ENCODE measurements around the gene DEK.

The DEK gene

DNA sequence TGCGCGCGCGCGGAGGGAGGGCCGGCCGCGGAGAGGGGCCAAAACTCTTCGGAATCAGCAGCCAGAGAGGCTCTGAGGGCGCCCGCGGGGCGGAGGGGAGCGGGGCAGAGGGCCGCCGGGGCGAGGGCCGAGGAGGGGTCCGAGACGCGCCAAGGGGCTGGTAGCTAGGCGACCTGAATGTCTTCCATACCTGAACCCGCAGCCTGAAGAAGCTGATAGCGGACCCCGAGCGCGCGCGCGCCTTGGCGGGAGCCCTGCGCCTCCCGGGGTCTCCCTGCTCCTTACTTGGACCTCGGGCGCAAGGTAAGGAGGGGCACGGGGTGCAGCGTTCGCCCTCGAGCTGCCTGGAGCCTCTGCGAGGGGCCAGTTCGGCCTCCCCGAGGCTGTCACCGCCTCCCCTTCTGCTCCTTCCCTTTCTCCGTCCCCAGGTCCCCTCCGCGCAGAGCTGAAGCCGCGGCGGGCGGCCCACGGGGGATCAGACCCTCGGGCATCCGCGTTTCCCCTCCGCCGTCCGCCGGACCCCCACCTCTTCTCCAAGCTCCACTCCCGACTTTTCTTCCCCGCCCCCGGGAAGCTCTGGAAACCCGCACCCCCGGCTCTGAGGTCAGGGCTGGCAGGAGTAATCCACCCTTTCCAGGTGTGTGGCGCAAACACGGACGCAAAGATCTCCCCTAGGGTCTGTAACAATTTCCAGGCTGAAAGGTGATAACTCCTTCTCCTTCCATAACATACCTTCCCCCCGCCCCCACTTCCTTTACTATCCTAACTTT, 13.1 kb upstream of the DEK start:
- H3K4me3 Mint-ChIP-seq = peak overlapping the region; percentile 70

GRCh38 chr6:18276610-18277236, 12.4 kb upstream of the DEK start:
- Mint-ChIP-seq H3K27ac (no peak overlapping the region), H3K27me3 (peaks cover 56% of the 10 kb centered on the region), H3K4me1 (ENCODE audit: low read depth) (peaks cover 21% of the 10 kb centered on the region), H3K4me3 (peak overlapping the region; percentile 70), H3K36me3 (ENCODE audit: low read depth) (no peaks in the 10 kb centered on the region), H3K9me3 (no peaks in the 10 kb centered on the region)
- intact Hi-C loops (cut with micrococcal nuclease) = no loop called here

More for the DNA sequence above, 13.1 kb upstream of the DEK start:
- Mint-ChIP-seq H3K27ac (no peak overlapping the region), H3K36me3 (ENCODE audit: low read depth) (no peaks in the 10 kb centered on the region), H3K4me1 (ENCODE audit: low read depth) (peaks cover 24% of the 10 kb centered on the region), H3K9me3 (no peaks in the 10 kb centered on the region), H3K27me3 (peaks cover 58% of the 10 kb centered on the region)
- intact Hi-C loops (cut with micrococcal nuclease) = no loop called here

DNA sequence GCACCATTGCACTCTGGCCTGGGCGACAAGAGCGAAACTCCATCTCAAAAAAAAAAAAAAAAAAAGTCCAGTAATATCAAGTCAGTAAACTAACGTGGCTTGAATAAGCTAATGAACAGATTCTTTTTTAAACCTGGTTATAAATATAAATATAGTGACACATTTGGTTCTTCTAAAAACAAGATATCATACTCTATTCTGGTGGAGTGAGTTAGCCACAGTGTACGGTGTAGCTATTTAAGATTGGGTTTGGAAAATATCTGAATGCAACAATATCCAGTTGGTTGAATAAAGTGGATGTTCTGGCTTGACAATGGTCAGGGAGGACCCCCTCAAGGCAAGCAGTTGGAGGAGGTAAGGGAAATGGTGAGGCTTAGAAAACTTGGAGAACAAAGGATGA, 5.9 kb upstream of the DEK start:
- H3K27me3 Mint-ChIP-seq = peaks cover 12% of the 10 kb centered on the region
- H3K4me3 Mint-ChIP-seq = no peak overlapping the region
- intact Hi-C loops (cut with micrococcal nuclease) = no loop called here
- no peaks in the 10 kb centered on the region for H3K36me3 Mint-ChIP-seq (ENCODE audit: low read depth)
- no peak overlapping the region for H3K27ac Mint-ChIP-seq
- H3K9me3 Mint-ChIP-seq = no peaks in the 10 kb centered on the region
- peaks cover 4% of the 10 kb centered on the region for H3K4me1 Mint-ChIP-seq (ENCODE audit: low read depth)

DNA sequence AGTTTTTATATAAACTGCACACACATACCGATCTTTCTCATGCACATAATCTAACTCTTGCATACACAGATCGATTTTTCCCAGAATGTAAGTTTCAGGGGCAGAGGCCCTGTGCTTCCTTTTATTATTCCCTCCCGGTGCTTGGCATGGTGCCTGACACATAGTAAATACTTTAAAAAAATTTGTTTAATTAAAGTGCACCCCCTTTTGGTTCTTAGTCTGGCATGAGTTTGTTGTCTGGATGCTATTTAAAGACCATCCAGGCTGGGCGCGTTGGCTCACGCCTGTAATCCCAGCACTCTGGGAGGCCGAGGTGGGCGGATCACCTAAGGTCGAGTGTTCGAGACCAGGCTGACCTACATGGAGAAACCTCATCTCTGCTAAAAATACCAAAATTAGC, 5.4 kb upstream of the DEK start:
- Mint-ChIP-seq H3K36me3 (ENCODE audit: low read depth) (no peaks in the 10 kb centered on the region), H3K4me3 (no peak overlapping the region), H3K9me3 (no peaks in the 10 kb centered on the region), H3K4me1 (ENCODE audit: low read depth) (peaks cover 9% of the 10 kb centered on the region), H3K27me3 (peaks cover 8% of the 10 kb centered on the region), H3K27ac (no peak overlapping the region)
- intact Hi-C loops (cut with micrococcal nuclease) = loop anchor here (10.0 kb wide), 1 partner anchor 115 kb away; the partner anchor contains the start of gene RNF144B

- no peaks in the 10 kb centered on the region for H3K36me3 Mint-ChIP-seq (ENCODE audit: low read depth)
- peaks cover 6% of the 10 kb centered on the region for H3K27me3 Mint-ChIP-seq
- no peak overlapping the region for H3K4me3 Mint-ChIP-seq
- intact Hi-C loops (cut with micrococcal nuclease) = loop anchor here (10.0 kb wide), 1 partner anchor 116 kb away; the partner anchor contains the start of gene RNF144B
- H3K4me1 Mint-ChIP-seq (ENCODE audit: low read depth) = peaks cover 9% of the 10 kb centered on the region
- no peak overlapping the region for H3K27ac Mint-ChIP-seq
- no peaks in the 10 kb centered on the region for H3K9me3 Mint-ChIP-seq
Measured at GRCh38 chr6:18269253-18269652, 4.9 kb upstream of the DEK start.

GRCh38 chr6:18268066-18268465, 3.7 kb upstream of the DEK start:
- no peak overlapping the region for H3K27ac Mint-ChIP-seq
- intact Hi-C loops (cut with micrococcal nuclease) = loop anchor here (10.0 kb wide), 1 partner anchor 117 kb away; the partner anchor contains the start of gene RNF144B

GRCh38 chr6:18266523-18266912, 2.2 kb upstream of the DEK start:
- Mint-ChIP-seq H3K36me3 (ENCODE audit: low read depth) (peaks cover 26% of the 10 kb centered on the region), H3K9me3 (no peaks in the 10 kb centered on the region), H3K27me3 (peaks cover 1% of the 10 kb centered on the region), H3K4me3 (no peak overlapping the region), H3K27ac (no peak overlapping the region), H3K4me1 (ENCODE audit: low read depth) (peaks cover 19% of the 10 kb centered on the region)
- intact Hi-C loops (cut with micrococcal nuclease) = loop anchor here (10.0 kb wide), 1 partner anchor 118 kb away; the partner anchor contains the start of gene RNF144B

More at GRCh38 chr6:18268066-18268465, 3.7 kb upstream of the DEK start:
- peaks cover 1% of the 10 kb centered on the region for H3K27me3 Mint-ChIP-seq
- H3K36me3 Mint-ChIP-seq (ENCODE audit: low read depth) = peaks cover 10% of the 10 kb centered on the region
- no peak overlapping the region for H3K4me3 Mint-ChIP-seq
- peaks cover 9% of the 10 kb centered on the region for H3K4me1 Mint-ChIP-seq (ENCODE audit: low read depth)
- no peaks in the 10 kb centered on the region for H3K9me3 Mint-ChIP-seq

DNA sequence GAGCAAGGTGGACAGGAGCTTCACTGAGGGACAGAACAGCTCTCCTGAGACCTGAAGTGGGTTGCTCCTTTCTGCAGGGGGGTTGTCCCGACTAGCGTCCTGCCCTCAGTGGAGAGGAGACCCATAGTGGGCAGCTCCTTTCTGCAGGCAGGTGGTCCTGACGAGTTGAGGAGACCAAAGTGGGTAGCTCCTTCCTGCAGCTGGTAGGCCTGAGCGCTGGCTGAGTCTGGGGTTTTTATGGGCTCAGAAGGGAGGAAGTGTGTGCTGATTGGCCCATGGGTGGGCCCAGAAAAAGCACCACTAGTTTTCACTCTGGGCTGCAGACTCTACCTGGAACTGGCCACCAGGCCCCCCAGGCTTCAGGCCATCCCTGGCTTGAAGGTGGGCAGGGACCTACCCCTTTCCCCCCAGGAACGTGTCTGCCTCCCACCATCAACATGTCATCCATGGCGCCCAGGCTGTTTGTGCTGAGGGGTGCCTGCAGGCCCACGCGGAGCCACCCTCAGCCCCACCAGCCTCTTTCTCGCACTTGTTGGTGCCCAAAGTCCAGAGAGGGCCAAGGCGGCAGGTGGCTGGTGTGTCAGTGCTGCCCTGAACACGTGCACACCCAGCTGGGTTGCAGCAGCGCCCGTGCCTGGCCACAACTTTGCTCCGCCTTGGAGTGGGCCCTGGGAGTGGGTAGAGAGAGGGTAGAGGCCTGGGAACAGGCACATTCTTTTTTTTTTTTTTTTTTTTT, 1.6 kb upstream of the DEK start:
- H3K9me3 Mint-ChIP-seq = no peaks in the 10 kb centered on the region
- intact Hi-C loops (cut with micrococcal nuclease) = loop anchor here (10.0 kb wide), 1 partner anchor 119 kb away; the partner anchor contains the start of gene RNF144B
- H3K4me3 Mint-ChIP-seq = peak overlapping the region; percentile 30
- peaks cover 25% of the 10 kb centered on the region for H3K4me1 Mint-ChIP-seq (ENCODE audit: low read depth)
- peak overlapping the region; percentile 96 for H3K27ac Mint-ChIP-seq
- peaks cover 1% of the 10 kb centered on the region for H3K27me3 Mint-ChIP-seq
- H3K36me3 Mint-ChIP-seq (ENCODE audit: low read depth) = peaks cover 31% of the 10 kb centered on the region

DNA sequence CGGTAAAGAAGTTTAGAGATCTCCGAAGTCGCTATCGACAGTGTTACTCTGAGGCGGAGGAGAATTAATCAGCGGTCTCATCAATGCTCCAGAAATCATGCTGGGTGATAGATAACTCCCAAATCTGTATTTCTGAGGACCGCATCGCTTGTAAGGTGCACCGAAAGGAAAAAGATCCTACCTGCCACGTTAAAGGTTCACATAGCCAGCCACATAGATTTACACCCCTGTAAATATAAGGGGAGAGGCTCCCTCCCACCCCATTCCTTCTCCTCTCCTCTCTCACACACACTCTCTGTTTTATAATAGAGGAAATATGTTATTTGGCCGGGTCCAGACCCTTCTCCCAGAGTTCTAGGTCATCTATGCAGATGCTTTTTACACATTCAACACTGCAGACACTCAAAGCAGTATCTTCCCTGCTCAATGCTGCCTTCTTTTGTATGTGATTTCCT, 620 bp upstream of the DEK start:
- peaks cover 35% of the 10 kb centered on the region for H3K4me1 Mint-ChIP-seq (ENCODE audit: low read depth)
- peak overlapping the region; percentile 98 for H3K4me3 Mint-ChIP-seq
- H3K9me3 Mint-ChIP-seq = no peaks in the 10 kb centered on the region
- H3K36me3 Mint-ChIP-seq (ENCODE audit: low read depth) = peaks cover 36% of the 10 kb centered on the region
- intact Hi-C loops (cut with micrococcal nuclease) = loop anchor here (5.0 to 10.0 kb wide), 4 partner anchors 57 to 237 kb away; partner anchors contain the start of genes KDM1B, RNF144B and TPMT
- H3K27ac Mint-ChIP-seq = peak overlapping the region; percentile 96
- no peaks in the 10 kb centered on the region for H3K27me3 Mint-ChIP-seq

- H3K4me1 Mint-ChIP-seq (ENCODE audit: low read depth) = peaks cover 42% of the 10 kb centered on the region
- intact Hi-C loops (cut with micrococcal nuclease) = loop anchor here (5.0 to 10.0 kb wide), 4 partner anchors 59 to 239 kb away; partner anchors contain the start of genes KDM1B, RNF144B and TPMT
- no peaks in the 10 kb centered on the region for H3K27me3 Mint-ChIP-seq
- peaks cover 40% of the 10 kb centered on the region for H3K36me3 Mint-ChIP-seq (ENCODE audit: low read depth)
- peak overlapping the region; percentile 98 for H3K4me3 Mint-ChIP-seq
- H3K9me3 Mint-ChIP-seq = no peaks in the 10 kb centered on the region
- peak overlapping the region; percentile 96 for H3K27ac Mint-ChIP-seq
Measured at GRCh38 chr6:18263418-18264218, 712 bp downstream of the DEK start.

DNA sequence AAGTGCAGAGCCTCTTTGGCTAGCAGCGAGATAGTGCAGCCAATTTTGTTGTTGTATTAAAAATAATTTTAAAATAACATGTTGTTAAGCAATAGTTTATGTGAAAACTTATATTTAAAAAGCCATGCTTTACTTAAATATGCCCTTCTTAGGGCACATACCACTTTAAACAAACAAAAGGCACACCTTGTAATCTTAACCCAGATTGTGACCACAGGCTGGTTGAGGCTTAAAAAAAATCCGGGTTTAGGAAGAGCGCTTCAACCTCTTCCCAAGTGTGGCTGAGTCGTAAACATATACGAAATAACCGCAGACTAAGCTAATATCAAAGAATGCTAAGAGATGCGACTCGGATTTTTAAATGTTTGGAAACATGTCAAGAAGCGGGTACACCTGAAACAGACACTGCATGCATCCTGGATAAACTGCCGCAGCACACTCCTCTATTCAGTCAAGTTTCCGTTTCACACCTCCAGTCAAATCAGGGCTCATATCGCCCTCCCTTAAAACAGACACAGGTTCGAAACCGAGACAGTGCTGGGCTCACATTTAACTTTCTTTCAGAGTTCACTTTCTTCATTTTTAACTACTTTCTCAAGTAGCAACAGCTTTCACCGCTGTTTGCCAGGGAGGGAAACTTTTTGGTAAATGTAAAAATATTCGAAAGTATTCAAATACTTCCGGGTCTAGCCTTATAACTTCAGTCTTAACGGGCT, 1.5 kb downstream of the DEK start:
- Mint-ChIP-seq H3K27ac (peak overlapping the region; percentile 96), H3K27me3 (no peaks in the 10 kb centered on the region)

DNA sequence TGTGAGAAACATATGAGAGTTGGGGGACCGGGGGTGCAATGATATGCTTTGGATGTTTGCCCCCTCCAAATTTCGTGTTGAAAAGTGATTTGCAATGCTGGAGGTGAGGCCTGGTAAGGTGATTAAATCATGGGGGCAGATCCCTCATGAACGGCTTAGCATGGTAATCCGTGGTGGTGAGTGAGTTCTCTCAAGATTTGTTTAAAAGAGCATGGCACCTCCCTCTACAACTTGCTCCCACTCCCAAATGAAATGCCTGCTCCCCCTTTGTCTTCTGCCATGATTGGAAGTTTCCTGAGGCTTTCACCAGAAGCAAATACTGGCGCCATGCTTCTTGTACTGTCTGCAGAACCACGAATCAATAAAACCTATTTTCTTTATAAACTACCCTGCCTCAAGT, 2.5 kb downstream of the DEK start:
- H3K4me3 Mint-ChIP-seq = peak overlapping the region; percentile 98
- no peaks in the 10 kb centered on the region for H3K9me3 Mint-ChIP-seq
- no peaks in the 10 kb centered on the region for H3K27me3 Mint-ChIP-seq
- intact Hi-C loops (cut with micrococcal nuclease) = loop anchor here (5.0 to 10.0 kb wide), 4 partner anchors 60 to 240 kb away; partner anchors contain the start of genes KDM1B, RNF144B and TPMT
- H3K4me1 Mint-ChIP-seq (ENCODE audit: low read depth) = peaks cover 42% of the 10 kb centered on the region
- peaks cover 54% of the 10 kb centered on the region for H3K36me3 Mint-ChIP-seq (ENCODE audit: low read depth)
- H3K27ac Mint-ChIP-seq = peak overlapping the region; percentile 96

More for the DNA sequence above, 1.5 kb downstream of the DEK start:
- H3K4me3 Mint-ChIP-seq = peak overlapping the region; percentile 98
- intact Hi-C loops (cut with micrococcal nuclease) = loop anchor here (5.0 to 10.0 kb wide), 4 partner anchors 59 to 239 kb away; partner anchors contain the start of genes KDM1B, RNF144B and TPMT
- H3K9me3 Mint-ChIP-seq = no peaks in the 10 kb centered on the region
- H3K36me3 Mint-ChIP-seq (ENCODE audit: low read depth) = peaks cover 44% of the 10 kb centered on the region
- H3K4me1 Mint-ChIP-seq (ENCODE audit: low read depth) = peaks cover 42% of the 10 kb centered on the region
